Body of pancreas (tissue), 4 donors: ENCODE measurements around the gene PRIM1.
"Not testable (repeated sequence)": the region's sequence is repeated elsewhere in the genome, so short reads cannot be mapped to it uniquely, and the experiment has no call there.

Experiments
- POLR2A ChIP-seq, 3 donors: fragments of 450-650 bp; IDR thresholded peaks; one replicate each; pipeline ENCODE4 v1.6.1; 2016; ENCODE audit warnings: antibody characterized with exemption in 3 of 3, mild to moderate bottlenecking in 2 of 3
- TF ChIP-seq, protein P1 (sequence below), 7 experiments: fragments of 450-650 bp in 4 of 7; fragments of 200-600 bp in 3 of 7; sonication (generic) in 3 of 7; IDR thresholded peaks; one replicate each; pipeline ENCODE4 v1.5.1; 2016 to 2019; ENCODE audit warnings: antibody characterized with exemption in 7 of 7

GRCh38 chr12:56757971-56758370 is 5.8 kb upstream of the PRIM1 start:
- TF ChIP-seq, protein P1, sequence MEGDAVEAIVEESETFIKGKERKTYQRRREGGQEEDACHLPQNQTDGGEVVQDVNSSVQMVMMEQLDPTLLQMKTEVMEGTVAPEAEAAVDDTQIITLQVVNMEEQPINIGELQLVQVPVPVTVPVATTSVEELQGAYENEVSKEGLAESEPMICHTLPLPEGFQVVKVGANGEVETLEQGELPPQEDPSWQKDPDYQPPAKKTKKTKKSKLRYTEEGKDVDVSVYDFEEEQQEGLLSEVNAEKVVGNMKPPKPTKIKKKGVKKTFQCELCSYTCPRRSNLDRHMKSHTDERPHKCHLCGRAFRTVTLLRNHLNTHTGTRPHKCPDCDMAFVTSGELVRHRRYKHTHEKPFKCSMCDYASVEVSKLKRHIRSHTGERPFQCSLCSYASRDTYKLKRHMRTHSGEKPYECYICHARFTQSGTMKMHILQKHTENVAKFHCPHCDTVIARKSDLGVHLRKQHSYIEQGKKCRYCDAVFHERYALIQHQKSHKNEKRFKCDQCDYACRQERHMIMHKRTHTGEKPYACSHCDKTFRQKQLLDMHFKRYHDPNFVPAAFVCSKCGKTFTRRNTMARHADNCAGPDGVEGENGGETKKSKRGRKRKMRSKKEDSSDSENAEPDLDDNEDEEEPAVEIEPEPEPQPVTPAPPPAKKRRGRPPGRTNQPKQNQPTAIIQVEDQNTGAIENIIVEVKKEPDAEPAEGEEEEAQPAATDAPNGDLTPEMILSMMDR (IDR thresholded peaks at IDR 0.05): not testable (repeated sequence)
- TF ChIP-seq POLR2A (IDR thresholded peaks at IDR 0.05): not testable (repeated sequence)
